HG02678 (cell line): ENCODE measurements around the gene NOC4L.

Experiments used
- ATAC-seq: cut with Tn5 transposase; IDR thresholded peaks from one replicate; pipeline ENCODE4 v1.9.1; 2021; ENCODE audit warnings: mild to moderate bottlenecking, moderate library complexity; ENCODE audit not compliant: unreplicated experiment

Gene NOC4L

DNA sequence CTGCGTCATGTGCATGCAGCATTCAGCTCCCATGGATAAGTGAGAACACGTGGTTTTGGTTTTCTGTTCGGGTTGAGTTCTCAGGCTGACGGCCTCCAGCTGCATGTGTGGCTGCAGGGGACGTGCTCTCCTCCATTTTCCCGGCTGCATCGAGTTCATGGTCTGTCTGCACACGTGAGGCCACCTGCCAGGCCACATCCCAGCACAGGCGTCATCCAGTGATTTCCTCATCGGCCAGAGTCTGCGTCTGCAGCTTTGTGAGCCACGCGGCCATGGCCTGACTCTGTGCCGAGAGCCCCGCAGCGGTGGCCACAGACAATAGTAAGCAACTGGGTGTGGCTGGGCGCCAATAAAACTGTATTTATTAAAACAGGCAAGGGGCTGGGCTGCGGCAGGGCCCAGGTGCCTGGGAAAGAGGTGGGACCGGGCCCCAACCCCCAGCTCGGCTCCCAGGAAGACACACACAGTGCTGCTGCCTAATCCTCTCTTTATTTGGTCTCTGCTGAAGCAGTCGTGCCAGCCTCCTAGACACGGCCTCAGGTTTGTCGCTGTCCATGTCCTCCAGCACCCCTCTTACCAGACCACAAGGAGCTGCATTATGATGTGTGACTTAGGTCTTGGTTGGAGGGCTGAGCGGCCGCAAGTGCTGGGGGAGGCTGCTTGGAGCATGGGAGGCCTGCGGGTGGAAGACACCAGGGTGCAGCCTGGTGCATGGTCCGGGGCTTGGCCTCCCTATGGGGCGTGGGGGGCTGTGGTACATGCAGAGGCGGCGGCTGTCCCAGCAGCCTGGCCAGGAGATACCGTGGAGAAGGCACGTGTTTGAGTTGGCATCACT lies 52.0 kb downstream of the NOC4L start:
- ATAC-seq = no peak

DNA sequence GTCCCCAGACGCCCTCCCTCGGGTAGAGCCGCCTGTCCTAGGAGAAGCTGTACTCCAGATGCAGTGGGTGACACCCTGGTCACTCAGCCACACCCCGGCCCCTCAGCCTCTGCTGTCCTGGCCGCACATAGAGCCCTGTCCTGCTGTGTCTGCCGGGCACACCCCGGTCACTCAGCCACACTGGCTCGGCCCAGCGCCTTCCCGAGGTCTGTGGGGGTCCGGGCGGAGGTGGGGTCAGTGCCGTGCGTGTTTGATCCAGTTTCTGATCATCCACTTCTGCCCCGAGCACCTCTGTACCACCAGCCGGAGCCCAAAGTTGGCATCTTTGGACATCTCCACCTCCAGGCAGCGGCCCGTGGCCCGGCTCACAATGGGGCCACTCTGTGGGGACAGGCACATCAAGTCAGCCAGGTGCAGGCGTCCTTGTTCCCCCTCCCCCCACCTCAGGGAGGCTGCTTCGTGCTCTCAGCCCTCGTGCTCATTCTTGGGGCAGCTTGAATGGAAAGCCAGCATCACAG lies 52.7 kb downstream of the NOC4L start:
- ATAC-seq = no peak

GRCh38 chr12:132197581-132198354 lies 53.5 kb downstream of the NOC4L start:
- no peak for ATAC-seq

GRCh38 chr12:132199101-132199500 lies 54.8 kb downstream of the NOC4L start:
- ATAC-seq = no peak

DNA sequence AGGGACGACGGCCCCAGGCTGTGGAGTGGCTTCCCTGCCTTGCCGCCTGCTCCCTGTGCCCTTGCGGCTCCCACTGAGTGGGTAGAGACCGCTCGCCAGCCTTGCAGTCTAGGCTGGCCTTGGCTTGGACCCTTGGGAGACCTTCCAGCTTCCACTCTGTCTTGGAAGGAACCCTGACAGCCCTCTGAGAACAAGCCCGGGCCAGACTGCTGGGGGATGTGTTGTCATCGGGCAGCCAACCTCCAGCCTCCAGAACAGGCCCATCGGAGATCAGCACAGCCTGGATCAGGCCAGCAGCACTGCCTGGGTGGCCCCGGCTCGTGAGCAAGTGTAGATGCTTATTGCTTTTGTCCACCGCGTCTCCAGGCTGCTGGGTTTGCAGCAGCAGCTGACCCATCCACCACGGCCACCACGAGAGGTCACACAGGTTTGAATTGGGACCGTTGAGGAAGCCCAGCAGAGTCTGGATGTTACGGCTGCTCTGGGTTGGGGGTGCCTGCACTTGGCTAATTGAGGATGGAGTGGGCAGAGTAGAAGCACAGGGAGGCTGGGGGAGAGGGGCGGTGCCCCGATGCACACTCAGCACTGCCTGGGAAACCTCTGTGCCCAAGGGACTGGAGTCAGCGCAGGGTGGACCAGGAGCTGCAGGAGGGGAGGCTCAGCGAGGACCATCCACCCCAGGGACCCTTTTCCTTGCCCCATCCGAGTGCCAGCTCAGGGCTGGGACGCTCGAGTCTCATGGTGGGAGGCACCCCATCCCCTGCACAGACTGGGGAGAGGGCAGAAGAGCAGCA lies 55.5 kb downstream of the NOC4L start:
- no peak for ATAC-seq

DNA sequence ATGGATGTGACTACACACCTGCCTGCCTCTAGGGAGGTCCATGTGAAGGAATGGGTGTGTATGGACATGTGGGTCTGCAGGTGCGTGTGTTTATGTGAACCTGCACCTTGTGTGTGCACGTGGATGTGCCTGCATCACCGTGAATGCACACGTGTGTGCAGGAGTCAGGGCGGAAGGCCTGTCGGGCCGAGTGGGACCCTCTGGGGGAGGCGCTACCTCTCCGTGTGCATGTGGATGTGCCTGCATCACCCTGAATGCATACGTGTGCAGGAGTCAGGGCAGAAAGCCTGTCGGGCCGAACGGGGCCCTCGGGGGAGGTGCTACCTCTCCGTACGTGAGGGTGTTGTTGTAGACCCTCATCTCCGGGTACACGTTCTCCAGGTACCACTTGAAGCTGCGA lies 56.5 kb downstream of the NOC4L start:
- ATAC-seq = no peak

DNA sequence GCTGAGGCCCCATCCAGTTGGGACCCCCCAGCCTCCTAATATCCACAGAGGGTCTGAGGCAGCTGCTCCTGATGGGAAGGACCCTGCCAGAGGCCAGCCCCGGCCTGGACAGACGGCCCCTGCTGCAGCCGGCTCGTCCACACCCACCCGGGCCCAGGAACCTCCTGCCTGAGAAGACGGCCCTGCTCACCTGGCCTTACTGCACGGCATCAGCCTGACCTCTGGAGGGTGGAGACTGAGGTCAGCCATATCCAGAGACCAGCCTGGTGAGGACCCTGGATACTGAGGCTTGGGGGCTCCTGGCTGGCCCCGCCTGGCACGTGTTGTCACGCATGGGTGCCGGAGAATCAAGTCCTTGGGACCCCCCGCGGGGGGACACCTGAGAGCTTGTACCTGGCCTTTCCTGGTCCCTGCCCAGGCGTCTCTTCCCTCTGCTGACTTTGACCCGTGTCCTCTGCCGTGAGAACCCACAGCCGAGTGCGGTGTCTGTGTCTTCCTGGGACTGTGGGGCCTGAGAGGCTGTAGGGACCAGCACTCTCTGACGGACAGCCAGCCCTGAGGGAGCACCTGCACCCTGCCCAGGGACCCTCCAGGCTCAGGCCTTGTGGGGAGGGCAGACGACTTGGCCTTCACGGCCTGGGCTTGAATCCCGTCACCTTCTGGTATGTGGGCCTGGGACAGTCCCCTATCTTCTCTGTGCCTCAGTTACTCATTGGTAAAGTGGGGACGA lies 57.3 kb downstream of the NOC4L start:
- no peak for ATAC-seq
